MCF 10A (cell line): Measurements from ENCODE around the gene EFNA2. TPM values are rescaled to one million over a fixed set of nuclear protein-coding genes. Genes with fewer than 3 reads are reported as not detected.
"Not testable (repeated sequence)": the region's sequence is repeated elsewhere in the genome, so short reads cannot be mapped to it uniquely, and the experiment has no call there.

Experiments used
- BruUV-seq: library from RNA; stranded (reverse); fragments of 400-500 nt; replicated peaks from 2 replicates; lab custom pipeline; 2021; lab: Mats Ljungman, UMichigan
- CTCF ChIA-PET: fragments of 300-600 bp; sonication (Branson Sonifier 250); formaldehyde crosslinking; extraction: SDS; loops from one replicate; lab custom pipeline; 2021; ENCODE audit warnings: antibody characterized with exemption, inconsistent platforms; lab: Yijun Ruan, JAX
- POLR2A ChIA-PET: fragments of 300-600, 350-650 bp; sonication (Branson Sonifier 250); formaldehyde crosslinking; extraction: SDS; loops from one replicate; lab custom pipeline; 2020; ENCODE audit warnings: antibody characterized with exemption, inconsistent platforms; lab: Yijun Ruan, JAX
- DNase-seq: peaks from one replicate; pipeline ENCODE4 v3.0.0-alpha.2; 2018; ENCODE audit not compliant: unreplicated experiment
- H3K27ac Mint-ChIP-seq: one replicate; pipeline ENCODE4 v1.8.0; 2022; ENCODE audit warnings: mild to moderate bottlenecking, low read depth, mixed read lengths; ENCODE audit not compliant: unreplicated experiment
- H3K27me3 Mint-ChIP-seq: one replicate; pipeline ENCODE4 v1.8.0; 2022; ENCODE audit warnings: mixed read lengths; ENCODE audit not compliant: insufficient read depth, unreplicated experiment
- H3K36me3 Mint-ChIP-seq: one replicate; pipeline ENCODE4 v1.8.0; 2022; ENCODE audit warnings: mild to moderate bottlenecking, moderate library complexity, mixed read lengths; ENCODE audit not compliant: insufficient read depth, unreplicated experiment
- H3K4me1 Mint-ChIP-seq: one replicate; pipeline ENCODE4 v1.8.0; 2022; ENCODE audit warnings: mixed read lengths; ENCODE audit not compliant: insufficient read depth, unreplicated experiment
- H3K4me3 Mint-ChIP-seq: one replicate; pipeline ENCODE4 v1.8.0; 2022; ENCODE audit warnings: mild to moderate bottlenecking, moderate library complexity, mixed read lengths; ENCODE audit not compliant: unreplicated experiment
- H3K9me3 Mint-ChIP-seq: one replicate; pipeline ENCODE4 v1.8.0; 2022; ENCODE audit warnings: mixed read lengths; ENCODE audit not compliant: unreplicated experiment
- CTCF ChIP-seq: fragments of 200-600 bp; IDR thresholded peaks from one replicate; pipeline ENCODE4 v1.8.0; 2022; ENCODE audit warnings: antibody characterized with exemption, mild to moderate bottlenecking; ENCODE audit not compliant: unreplicated experiment
- intact Hi-C: fragments of 100-400 bp; cut with micrococcal nuclease; formaldehyde crosslinking; loops from 2 replicates; pipeline ENCODE4 v1.14.1; 2022
- total RNA-seq: library from RNA; stranded (reverse); gene quantifications from 2 replicates; pipeline ENCODE4 v1.2.3, GENCODE V29; 2022

Gene EFNA2
- total RNA-seq, 1 experiment from 2014 or later, result not detected

GRCh38 chr19:1324806-1325567 is 39.3 kb downstream of the EFNA2 start:
- BruUV-seq, result TSS peak; percentile 81
- H3K27ac Mint-ChIP-seq, result no peak overlapping the region
- ChIA-PET CTCF (interaction anchor here (0.7 kb wide), 1 partner anchor 11 kb away, joined by 3 read pairs; no protein-coding TSS in a partner anchor), POLR2A (interaction anchor here (0.6 to 1.5 kb wide), 3 partner anchors 9 to 11 kb away, joined by 3 read pairs; no protein-coding TSS in a partner anchor)
- H3K27me3 Mint-ChIP-seq, result peaks cover 12% of the 10 kb centered on the region
- no peak for TF ChIP-seq CTCF
- peaks cover 6% of the 10 kb centered on the region for H3K4me1 Mint-ChIP-seq
- intact Hi-C loops, result no loop called here
- peaks cover 7% of the 10 kb centered on the region for H3K36me3 Mint-ChIP-seq
- peak; percentile 59 for DNase-seq
- H3K4me3 Mint-ChIP-seq, result peak overlapping the region; percentile 58
- no peaks in the 10 kb centered on the region for H3K9me3 Mint-ChIP-seq

- Mint-ChIP-seq H3K4me3 (peak overlapping the region; percentile 58), H3K27ac (no peak overlapping the region), H3K36me3 (peaks cover 7% of the 10 kb centered on the region), H3K27me3 (peaks cover 12% of the 10 kb centered on the region), H3K4me1 (peaks cover 6% of the 10 kb centered on the region), H3K9me3 (no peaks in the 10 kb centered on the region)
- DNase-seq, result no peak
- POLR2A ChIA-PET, result interaction anchor here (0.6 to 1.5 kb wide), 3 partner anchors 9 to 10 kb away, joined by 3 read pairs; no protein-coding TSS in a partner anchor
- intact Hi-C loops, result no loop called here
- CTCF ChIA-PET, result interaction anchor here (0.6 kb wide), 1 partner anchor 1429 kb away, joined by 5 read pairs; no protein-coding TSS in a partner anchor
- no TSS peak for BruUV-seq
- TF ChIP-seq CTCF, result no peak
Measured at GRCh38 chr19:1325568-1326294, 40.1 kb downstream of the EFNA2 start.

- no peaks in the 10 kb centered on the region for H3K9me3 Mint-ChIP-seq
- CTCF ChIA-PET, result interaction anchor here (0.6 kb wide), 1 partner anchor 26 kb away, joined by 3 read pairs; no protein-coding TSS in a partner anchor
- peaks cover 6% of the 10 kb centered on the region for H3K4me1 Mint-ChIP-seq
- TF ChIP-seq CTCF, result no peak
- BruUV-seq, result no TSS peak
- intact Hi-C loops, result no loop called here
- DNase-seq, result no peak
- no peak overlapping the region for H3K27ac Mint-ChIP-seq
- POLR2A ChIA-PET, result interaction anchor here (0.7 to 1.2 kb wide), 2 partner anchors 10 to 49 kb away, joined by 3 read pairs; no protein-coding TSS in a partner anchor
- no peak overlapping the region for H3K4me3 Mint-ChIP-seq
- peaks cover 7% of the 10 kb centered on the region for H3K36me3 Mint-ChIP-seq
- H3K27me3 Mint-ChIP-seq, result peaks cover 12% of the 10 kb centered on the region
Measured at GRCh38 chr19:1327125-1327524, 41.5 kb downstream of the EFNA2 start.

GRCh38 chr19:1332208-1332607 is 46.5 kb downstream of the EFNA2 start:
- BruUV-seq, H3K4me3 Mint-ChIP-seq, H3K4me1 Mint-ChIP-seq, H3K27me3 Mint-ChIP-seq, H3K27ac Mint-ChIP-seq, H3K36me3 Mint-ChIP-seq, H3K9me3 Mint-ChIP-seq, DNase-seq, intact Hi-C loops: not testable (repeated sequence)
- ChIA-PET CTCF (interaction anchor here (0.7 kb wide), 1 partner anchor 17 kb away, joined by 3 read pairs; no protein-coding TSS in a partner anchor), POLR2A (interaction anchor here (0.6 kb wide), 1 partner anchor 71 kb away, joined by 3 read pairs; no protein-coding TSS in a partner anchor)
